ENCODE measurements around the gene NAPG.

DNA sequence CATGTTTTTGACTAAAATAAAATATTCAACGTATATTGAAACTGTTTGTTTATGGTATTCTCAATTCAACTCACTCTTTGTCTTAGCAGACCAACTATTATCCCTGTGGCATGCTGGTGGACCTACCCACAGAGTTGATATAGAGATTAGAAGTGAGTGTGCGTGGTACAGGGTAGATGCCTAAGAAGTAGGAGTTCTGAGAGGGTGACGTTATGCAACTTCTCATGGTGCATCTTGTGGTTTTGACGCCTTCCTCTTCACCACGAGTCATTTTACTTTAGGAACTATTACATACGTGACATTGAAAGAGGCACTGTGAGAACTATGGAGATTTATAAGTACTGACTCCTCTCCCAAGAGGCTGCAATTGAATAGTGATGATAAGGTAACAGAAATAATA, 26.6 kb upstream of the NAPG start:
- TF ChIP-seq YY1 (IDR thresholded peaks at IDR 0.05; ENCODE audit: borderline replicate concordance in 1 of 3, control insufficient read depth in 1 of 3, extremely low read depth in 1 of 3, insufficient read depth in 3 of 3, insufficient read length in 1 of 3, insufficient replicate concordance in 2 of 3, low read depth in 1 of 3, low read length in 2 of 3) = no peak
- no peak for TF ChIP-seq POLR2A (conservative IDR thresholded peaks at IDR 0.05)
- TF ChIP-seq ZNF24 (IDR thresholded peaks at IDR 0.05) = no peak
- TF ChIP-seq, protein P1, sequence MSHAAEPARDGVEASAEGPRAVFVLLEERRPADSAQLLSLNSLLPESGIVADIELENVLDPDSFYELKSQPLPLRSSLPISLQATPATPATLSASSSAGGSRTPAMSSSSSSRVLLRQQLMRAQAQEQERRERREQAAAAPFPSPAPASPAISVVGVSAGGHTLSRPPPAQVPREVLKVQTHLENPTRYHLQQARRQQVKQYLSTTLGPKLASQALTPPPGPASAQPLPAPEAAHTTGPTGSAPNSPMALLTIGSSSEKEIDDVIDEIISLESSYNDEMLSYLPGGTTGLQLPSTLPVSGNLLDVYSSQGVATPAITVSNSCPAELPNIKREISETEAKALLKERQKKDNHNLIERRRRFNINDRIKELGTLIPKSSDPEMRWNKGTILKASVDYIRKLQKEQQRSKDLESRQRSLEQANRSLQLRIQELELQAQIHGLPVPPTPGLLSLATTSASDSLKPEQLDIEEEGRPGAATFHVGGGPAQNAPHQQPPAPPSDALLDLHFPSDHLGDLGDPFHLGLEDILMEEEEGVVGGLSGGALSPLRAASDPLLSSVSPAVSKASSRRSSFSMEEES (CRISPR knock-in tag; IDR thresholded peaks at IDR 0.05) = no peak
- TF ChIP-seq ZNF133 (CRISPR knock-in tag; IDR thresholded peaks at IDR 0.05) = no peak
